NCI-H1417 treated with DMSO at 0.1 percent for 48 hours (cell line): ENCODE data around the gene P2RY8.
"Not testable (repeated sequence)": the region's sequence is repeated elsewhere in the genome, so short reads cannot be mapped to it uniquely, and the experiment has no call there.

Experiments
- DNase-seq: peaks from one replicate; lab custom pipeline; 2025; lab: John Stamatoyannopoulos, UW

Gene P2RY8

DNA sequence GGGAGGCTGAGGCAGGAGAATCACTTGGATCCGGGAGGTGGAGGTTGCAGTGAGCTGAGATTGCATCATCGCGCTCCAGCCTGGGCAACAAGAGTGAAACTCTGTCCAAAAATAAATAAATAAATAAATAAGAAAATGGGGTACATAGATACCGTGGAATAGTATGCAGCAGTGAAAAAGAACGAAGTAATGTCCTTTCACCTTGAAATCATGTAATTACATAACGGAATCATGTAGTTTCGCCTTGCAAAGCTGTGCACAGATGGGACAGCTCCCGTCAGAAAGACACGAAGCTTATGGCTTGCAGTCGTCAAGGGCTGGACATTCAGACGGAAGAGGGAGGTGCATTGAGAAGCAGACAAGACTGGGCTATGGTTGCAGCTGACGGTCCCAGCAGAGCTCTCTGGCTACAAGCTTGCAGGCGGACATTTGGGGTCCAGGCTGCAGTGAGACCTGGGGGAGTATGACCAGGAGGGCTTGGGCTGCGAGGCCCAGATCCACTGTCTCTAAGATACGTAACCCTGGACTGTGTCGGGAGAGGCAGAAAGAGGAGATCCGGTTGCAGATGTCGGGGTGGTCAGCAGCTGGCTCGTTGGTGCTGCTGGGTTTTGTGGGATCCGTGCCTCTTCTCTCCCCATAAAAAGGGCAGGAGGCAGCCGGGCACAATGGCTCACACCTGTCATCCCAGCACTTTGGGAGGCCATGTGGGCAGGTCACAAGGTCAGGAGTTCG is 6.2 kb upstream of the P2RY8 start:
- DNase-seq, result no peak

DNA sequence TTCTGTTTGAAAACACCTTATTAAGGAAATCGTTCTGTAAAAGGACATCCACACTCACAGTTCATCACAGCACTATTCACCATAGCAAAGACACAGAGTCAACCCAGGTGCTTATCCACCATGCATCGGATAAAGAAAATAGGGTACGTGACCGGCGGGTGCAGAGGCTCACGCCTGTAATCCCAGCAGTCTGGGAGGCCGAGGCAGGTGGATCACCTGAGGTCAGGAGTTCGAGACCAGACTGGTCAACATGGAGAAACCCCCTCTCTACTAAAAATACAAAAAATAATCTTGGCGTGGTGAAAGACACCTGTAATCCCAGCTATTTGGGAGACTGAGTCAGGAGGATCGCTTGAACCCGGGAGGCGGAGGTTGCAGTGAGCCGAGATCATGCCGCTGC is 2.2 kb upstream of the P2RY8 start:
- not testable (repeated sequence) for DNase-seq

DNA sequence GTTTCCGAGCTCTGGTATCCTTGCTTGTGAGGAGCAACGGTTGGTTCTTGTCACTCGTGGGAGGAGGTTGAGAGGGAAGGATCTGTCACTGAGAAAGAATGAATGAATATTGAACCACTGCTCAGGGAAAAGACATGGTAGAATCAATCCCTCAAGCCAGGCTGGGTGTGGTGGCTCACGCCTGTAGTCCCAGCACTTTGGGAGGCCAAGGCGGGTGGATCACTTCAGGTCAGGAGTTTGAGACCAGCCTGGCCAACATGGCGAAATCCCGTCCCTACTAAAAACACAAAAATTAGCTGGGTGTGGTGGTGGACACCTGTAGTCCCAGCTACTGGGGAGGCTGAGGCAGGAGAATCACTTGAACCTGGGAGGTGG is 718 bp upstream of the P2RY8 start:
- DNase-seq, result not testable (repeated sequence)

DNA sequence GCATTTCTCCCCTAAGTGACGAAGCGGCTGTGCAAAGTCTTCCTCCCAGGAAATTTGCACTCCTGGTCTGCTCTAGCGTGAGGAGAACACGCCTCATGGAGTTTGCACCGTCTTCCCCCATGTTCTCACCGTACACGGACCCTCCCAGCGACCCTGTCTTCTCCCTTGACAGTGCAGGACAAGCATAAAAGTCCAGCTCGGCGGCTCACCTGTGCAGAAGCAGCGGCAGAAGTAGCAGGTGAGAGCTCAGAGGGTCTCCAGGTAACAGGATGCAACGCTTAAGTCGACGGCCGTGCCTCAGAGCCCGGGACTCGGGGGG is 314 bp downstream of the P2RY8 start:
- DNase-seq, result no peak

DNA sequence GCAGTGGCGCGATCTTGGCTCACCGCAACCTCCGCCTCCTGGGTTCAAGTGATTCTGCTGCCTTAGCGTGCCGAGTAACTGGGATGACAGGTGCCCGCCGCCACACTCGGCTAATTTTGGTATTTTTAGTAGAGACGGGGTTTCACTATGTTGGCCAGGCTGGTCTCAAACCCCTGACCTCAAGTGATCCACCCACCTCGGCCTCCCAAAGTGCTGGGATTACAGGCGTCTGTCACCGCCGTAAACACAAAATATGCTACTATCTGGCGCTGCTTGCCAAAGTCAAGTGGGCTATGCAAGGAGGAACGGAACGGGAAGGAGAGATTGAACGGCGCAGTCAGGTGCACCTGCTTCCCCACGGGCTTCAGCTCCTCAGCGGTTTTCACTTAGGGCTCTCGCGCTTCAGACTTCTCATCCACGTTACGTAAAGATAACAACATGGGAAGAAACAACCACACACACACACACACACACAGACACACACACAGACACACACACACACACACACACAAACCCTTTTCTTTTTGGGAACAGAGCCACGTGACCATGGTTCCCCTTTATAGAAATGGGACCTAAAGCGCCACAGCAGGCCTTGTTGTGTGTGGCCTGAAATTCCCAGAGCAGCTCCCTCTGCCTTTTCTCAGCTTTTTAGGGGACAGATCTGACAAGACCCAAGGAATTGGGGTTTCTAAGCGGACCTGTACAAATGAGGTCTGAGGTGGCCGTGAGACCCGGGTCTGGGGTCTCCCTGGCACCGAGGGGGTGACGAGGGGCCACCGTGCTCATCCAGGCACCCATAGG is 1.5 kb downstream of the P2RY8 start:
- no peak for DNase-seq

DNA sequence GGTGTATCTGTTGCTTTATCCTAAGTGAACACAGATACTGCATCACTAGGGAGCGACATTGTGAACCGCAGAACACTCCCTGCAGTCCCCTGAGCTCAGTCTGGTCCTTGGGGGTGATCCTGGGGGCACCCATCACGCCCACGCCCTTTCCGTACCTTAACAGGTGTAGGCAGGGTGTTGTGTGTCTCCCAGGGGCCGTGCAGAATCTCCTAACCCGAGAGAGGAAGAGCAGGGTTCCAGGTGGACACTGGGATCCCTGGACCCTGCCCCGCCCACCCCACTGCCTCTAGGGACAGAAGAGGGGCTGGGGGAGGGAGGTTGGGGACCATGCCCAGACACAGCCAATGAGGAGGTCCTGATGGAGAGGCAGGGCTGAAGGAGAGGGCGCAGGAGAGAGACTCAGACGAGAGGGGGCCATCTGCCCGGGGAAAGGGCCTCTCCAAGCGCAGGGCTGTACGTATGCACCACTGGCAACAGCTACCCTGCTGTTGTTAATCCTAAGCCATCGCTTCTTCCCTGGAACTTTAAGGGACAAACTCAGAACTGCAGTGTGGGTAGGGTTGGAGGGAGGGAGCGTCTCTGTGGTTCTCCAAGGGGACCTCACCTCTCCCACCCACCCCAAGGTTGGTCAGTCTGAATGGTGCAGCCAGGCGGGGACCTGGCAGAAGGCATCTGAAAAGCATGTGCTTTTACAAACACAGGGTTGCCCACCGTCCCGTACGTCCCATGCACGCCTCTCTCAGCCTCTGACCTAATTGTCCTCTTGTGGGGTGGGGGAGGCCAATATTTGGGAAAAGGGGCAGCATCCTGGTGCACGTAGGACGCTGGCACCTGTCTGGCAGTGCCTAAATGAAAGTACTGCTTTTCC is 2.5 kb downstream of the P2RY8 start:
- DNase-seq, result no peak

DNA sequence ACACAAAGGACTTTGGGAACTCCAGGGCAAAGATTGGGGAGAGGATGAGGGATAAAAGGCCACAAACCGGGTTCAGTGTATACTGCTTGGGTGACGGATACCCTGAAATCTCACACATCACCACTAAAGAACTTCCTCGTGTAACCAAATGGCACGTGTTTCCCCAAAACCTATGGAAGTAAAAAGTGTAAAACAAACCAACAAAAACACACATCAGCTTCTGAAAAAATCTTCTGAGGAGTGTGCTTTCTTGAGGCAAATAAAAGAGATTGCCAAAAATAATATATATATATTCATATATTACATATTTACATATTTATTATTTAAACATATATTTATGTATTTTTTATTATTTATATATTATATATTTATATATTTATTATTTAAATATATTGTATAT is 3.9 kb downstream of the P2RY8 start:
- DNase-seq, result no peak

DNA sequence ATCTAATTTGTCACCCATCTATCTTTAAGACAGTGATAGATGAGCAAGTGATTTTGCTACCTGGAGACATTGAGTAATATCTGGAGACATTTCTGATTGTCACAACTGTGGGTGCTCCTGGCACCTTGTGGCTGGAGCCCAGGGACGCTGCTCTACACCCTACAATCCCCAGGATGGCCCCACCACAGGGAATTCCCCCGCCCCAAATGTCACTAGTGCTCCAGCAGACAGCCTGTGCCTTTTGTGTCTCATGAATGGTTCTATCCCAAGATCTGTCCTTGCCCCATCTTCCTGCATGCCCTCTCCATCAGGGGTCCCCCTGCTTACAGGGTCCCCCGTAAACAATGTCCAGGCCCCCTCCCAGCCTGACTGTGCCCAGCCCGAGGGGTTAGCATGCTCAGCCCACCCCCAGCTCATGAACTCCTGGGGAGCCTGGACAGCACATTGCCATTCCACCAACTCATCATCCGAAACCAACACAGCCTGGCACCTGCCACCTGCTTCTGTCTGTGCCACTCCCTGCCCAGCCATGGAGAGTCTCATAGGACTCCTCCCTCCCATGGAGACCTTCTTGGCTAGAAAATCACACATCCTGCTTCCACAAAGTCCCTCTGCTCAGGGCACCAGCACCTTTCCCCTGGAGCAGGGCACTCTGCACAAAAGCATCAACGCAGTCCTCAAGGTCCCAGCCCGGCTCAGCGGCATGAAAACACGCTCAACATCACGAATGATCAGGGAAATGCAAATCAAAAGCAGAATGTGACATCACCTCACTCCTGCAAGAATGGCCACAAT is 5.7 kb downstream of the P2RY8 start:
- no peak for DNase-seq

DNA sequence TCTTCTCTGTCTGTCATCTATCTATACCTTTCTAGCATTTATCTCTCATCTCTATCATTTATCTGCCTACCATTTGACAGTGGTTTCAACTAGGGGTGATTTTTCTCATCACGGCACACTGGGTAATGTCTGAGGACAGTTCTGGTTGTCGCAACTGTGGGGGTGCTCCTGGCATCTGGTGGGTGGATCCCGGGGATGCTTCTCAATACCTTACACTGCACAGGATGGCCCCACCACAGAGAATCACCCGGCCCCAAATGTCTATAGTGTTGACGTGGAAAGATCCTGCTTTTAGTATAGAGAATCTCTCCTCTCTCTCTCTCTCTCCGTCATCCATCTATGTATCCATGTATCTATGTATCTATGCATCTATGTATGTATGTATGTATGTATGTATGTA is 7.2 kb downstream of the P2RY8 start:
- DNase-seq, result no peak

DNA sequence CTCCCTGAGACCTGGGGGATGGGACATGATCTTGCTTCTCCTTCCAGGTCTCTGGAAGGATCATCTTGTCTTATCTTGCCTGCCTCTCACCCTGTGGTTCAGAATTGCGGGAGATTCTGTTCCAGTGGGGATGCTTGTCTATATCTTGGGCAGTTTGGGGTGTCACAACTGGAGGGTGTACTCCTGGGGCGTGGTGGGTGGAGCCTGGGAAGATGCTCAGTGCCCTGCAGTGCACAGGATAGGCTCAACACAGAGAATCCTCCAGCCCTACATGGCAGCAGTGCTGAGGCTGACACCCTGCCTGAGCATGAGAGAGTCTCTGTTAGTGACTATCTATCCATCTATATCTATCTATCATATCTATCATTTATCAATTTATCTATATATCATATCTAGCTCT is 7.7 kb downstream of the P2RY8 start:
- DNase-seq, result no peak

DNA sequence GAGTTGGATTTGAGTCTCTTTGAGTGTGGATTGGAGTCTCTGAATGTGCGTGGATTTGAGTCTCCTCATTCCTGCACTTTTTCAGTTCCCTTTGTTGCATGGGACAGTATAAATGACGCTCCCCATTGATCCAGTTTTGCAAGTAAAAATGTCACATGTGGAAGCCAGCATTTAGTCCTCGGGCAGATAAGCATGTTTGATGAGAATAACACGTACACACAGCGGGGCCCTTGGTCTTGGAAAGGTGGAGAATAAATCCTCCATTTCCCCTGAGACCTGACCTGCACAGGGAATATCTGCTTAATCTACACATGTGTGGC is 8.1 kb downstream of the P2RY8 start:
- DNase-seq, result no peak

DNA sequence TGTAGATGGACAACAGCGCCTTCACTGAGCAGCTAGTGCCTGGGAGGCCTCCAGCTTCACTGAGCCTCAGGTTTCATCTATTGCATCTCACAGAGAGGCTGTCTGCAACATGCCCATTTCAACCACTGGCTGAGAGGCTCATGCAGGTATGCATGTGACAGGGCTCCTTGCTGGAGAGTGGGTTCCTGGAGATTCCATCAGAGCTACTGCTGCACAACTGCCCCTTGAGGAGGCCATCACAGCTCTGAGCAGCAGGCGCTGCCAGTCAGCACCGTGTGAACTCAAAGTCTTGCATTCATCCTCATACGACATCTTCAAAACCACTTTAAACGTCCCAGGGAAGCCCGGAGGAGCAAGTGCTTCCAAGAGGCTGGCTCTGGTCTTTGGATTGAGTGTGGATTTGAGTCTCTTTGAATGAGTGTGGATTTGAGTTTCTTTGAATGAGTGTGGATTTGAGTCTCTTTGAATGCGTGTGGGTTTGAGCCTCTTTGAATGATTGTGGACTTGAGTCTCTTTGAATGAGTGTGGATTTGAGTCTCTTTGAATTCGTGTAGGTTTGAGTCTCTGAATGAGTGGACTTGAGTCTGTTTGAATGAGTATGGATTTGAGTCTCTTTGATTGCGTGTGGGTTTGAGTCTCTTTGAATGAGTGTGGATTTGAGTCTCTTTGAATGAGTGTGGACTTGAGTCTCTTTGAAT is 8.7 kb downstream of the P2RY8 start:
- DNase-seq, result no peak

DNA sequence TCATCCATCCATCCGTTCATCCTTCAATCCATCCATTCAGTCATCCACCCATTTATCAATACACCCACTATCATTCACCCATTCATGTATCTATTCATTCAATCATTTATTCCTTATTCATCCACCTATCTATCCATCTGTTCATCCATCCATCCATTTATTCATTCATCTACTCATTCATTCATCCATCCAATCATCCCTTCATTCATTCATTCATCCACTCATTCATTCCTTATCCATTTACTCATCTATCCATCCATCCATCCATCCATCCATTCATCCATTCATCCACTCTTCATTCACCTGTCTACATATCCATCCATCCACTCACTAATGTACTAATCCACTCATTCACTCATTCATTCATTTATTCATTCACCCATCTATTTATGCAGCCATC is 9.5 kb downstream of the P2RY8 start:
- no peak for DNase-seq

DNA sequence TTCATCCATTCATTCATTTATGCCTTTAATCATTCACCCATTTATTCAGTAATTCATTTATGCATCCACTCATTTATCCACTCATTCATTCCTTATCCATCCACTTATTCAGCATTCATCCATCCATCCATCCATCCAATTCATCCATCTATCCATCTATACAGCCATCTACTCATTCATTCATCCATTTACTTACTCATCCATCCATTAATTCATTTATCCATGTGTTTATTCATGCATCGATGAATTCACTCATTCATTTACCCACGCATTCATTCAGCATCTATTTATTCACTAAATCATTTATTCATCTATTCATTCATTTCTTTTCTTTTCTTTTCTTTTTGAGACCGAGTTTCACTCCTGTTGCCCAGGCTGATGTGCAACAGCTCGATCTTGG is 10.4 kb downstream of the P2RY8 start:
- DNase-seq, result no peak

DNA sequence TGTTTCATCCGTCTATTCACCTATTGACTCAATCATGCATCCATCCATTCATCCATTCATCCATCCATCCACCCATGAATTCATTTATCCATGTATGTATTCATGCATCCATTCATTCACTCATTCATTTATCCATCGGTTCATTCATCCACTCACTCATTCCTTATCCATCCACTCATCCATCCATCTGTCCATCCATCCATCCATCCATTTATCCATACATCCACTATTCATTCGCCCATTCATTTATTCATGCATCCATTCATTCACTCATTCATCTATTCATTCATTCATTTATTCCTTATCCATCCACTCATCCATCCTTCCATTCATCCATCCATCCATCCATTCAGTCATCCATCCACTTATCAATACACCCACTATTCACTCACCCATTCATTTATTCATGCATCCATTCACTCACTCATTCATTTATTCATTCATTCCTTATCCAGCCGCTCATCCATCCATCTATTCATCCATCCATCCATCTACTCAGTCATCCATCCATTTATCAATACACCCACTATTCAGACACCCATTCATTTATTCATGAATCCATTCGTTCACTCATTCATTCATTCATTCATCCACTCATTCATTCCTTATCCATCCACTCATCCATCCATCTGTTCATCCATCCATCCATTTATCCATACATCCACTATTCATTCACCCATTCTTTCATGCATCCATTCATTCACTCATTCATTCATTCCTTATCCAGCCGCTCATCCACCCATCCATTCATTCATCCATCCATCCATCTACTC is 11.2 kb downstream of the P2RY8 start:
- DNase-seq, result no peak

DNA sequence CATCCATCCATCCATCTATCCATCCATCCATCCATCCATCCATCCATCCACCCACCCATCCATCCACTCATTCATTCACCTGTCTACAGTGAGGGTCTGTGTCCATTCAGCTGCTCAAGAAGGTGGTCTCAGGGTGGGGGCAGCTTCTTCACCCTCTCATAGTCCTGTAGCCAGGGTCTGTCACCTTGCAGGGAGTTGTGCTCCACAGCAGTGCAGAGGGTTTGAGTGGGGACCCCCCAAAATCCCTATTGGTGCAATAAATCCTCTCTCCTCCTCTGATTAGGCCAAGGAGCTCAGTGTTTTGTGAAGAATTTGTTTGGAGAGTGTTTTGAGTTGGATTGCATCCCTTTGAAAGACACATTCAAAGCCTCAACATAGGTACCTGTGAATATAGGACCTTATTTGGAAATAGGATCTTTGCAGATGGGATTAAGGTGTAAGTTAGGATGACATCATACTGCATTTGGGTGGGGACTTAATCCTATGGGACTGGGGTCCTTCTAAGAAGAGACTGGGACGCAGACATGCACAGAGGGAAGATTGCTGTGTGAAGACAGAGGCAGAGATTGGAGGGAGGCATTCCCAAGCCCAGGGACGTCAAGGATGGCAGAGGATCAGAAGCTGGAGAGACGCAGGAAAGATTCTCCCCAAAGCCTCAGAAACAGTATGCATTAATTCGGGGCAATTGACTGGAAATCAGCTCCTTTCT is 12.0 kb downstream of the P2RY8 start:
- no peak for DNase-seq

DNA sequence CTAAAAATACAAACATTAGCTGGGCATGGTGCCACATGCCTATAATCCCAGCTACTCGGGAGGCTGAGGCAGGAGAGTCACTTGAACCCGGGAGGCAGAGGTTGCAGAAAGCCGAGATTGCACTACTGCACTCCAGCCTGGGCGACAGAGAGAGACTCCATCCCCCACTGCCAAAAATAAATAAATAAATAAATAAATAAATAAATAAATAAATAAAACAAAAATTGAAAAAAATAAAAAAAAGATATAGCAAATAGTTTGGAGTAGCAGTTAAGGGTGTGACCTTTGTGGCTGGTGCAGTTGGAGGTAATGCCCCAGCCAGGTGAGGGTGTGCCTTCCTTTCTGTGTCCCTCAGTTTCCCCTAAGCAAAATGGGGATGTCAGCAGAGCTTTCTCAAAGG is 14.1 kb downstream of the P2RY8 start:
- not testable (repeated sequence) for DNase-seq

DNA sequence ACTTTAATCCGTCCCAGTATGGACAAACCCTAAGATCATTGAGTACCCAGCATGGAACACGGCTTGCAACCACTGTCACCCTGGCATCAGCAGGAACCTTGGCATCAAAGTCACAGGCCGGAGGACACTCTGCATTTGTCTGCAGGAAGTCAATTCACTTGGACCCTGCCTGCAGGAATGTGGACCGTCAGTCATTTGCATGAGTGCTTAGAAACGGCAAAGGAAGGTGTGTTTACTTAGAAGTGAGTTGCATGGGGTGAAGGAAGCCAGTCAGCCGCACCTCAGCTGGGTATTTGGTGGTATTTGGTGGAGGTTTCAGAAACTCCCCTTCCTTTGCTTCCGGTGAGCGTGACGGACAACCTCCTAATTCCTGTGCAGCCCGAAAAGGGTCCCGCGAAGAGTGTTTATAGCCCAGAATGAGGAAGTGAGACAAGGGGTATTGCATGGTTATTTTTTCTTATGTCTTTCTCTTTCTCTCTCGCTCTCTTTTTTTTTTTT is 15.5 kb downstream of the P2RY8 start:
- no peak for DNase-seq

DNA sequence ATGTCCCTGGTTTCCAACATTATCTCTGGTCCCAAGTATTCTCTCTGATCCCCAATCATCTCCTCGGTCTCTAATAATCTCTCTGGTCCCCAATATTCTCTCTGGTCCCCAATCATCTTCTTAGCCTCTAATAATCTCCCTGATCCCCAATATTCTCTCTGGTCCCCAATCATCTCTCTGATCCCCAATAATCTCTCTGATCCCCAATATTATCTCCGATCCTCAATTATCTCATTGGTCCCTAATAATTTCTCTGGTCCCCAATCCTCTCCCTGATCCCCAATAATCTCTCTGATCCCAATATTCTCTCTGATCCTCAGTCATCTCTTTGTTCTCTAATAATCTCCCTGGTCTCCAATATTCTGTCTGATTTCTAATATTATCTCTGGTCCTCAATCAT is 16.6 kb downstream of the P2RY8 start:
- DNase-seq, result no peak

DNA sequence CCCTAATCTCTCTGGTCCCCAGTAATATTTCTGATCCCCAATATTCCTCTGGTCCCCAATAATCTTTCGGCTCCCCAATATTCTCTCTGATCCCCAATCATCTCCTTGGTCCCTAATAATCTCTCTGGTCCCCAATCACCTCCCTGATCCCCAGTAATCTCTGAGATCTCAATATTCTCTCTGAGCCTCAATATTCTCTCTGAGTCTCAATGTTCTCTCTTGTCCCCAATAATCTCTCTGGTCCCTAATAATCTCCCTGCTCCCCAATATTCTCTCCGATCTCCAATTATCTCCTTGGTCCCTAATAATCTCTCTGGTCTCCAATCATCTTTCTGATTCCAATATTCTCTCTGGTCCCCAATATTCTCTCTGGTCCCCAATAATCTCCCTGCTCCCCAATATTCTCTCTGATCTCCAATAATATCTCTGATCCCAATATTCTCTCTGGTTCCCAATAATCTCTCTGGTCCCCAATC is 17.9 kb downstream of the P2RY8 start:
- DNase-seq, result no peak
